B cell (primary cell): ENCODE measurements around the gene SAP30L.

Source experiments
- CTCF ChIP-seq: fragments of 200-600 bp; IDR thresholded peaks from one replicate; pipeline ENCODE4 v1.8.0; 2022; ENCODE audit warnings: antibody characterized with exemption, mild to moderate bottlenecking
- EZH2 ChIP-seq: IDR thresholded peaks from 2 replicates; pipeline ENCODE4 v1.6.1; 2012; ENCODE audit warnings: borderline replicate concordance, low read depth, mild to moderate bottlenecking, moderate library complexity, low read length; ENCODE audit not compliant: insufficient read depth, poor library complexity, severe bottlenecking

GRCh38 chr5:154465169-154465568 lies 19.4 kb downstream of the SAP30L start:
- TF ChIP-seq CTCF (no peak), EZH2 (no peak)
